CD4-positive, alpha-beta T cell (primary cell): ENCODE data around the gene ST6GAL1. TPM values are rescaled to one million over a fixed set of nuclear protein-coding genes. Genes with fewer than 3 reads are reported as not detected.

Source experiments
- ATAC-seq: fragments of 200-7000 bp; cut with Tn5 transposase; one replicate; pipeline ENCODE4 v1.10.0; 2022; ENCODE audit warnings: mild to moderate bottlenecking; ENCODE audit not compliant: poor library complexity
- CTCF ChIA-PET: fragments of 350-600 bp; sonication (Branson Sonifier 250); formaldehyde crosslinking; loops from one replicate; lab custom pipeline; 2021; ENCODE audit warnings: antibody characterized with exemption, inconsistent platforms; lab: Charles Lee
- POLR2A ChIA-PET: fragments of 350-600 bp; sonication (Branson Sonifier 250); formaldehyde crosslinking; loops from one replicate; lab custom pipeline; 2021; ENCODE audit warnings: antibody characterized with exemption, inconsistent platforms; lab: Charles Lee
- DNase-seq, 14 experiments: peaks; one replicate each; pipeline ENCODE4 v3.0.0-alpha.2; 2013 to 2020; ENCODE audit warnings: mixed read lengths in 2 of 14
- H3K27ac ChIP-seq, 2 donors: one replicate each; pipeline versions ENCODE4 v1.5.1 to v1.7.0; 2013; ENCODE audit warnings: low read length in 2 of 2, low read depth in 1 of 2, mild to moderate bottlenecking in 1 of 2
- H3K27me3 ChIP-seq, 2 experiments: 1 replicate in 1 of 2; 2 replicates in 1 of 2; pipeline versions ENCODE4 v1.6.1 to v1.7.0; 2013; ENCODE audit warnings: low read length in 2 of 2, control low read depth in 1 of 2, mild to moderate bottlenecking in 1 of 2, moderate library complexity in 1 of 2; ENCODE audit not compliant: insufficient read depth in 2 of 2, control insufficient read depth in 1 of 2
- H3K36me3 ChIP-seq: one replicate; pipeline ENCODE4 v1.6.1; 2013; ENCODE audit warnings: low read length, control low read depth; ENCODE audit not compliant: insufficient read depth
- H3K4me1 ChIP-seq: one replicate; pipeline ENCODE4 v1.6.1; 2013; ENCODE audit warnings: low read length, control low read depth; ENCODE audit not compliant: insufficient read depth
- H3K4me3 ChIP-seq: one replicate; pipeline ENCODE4 v1.5.1; 2013; ENCODE audit warnings: mild to moderate bottlenecking, low read length, moderate library complexity
- H3K9me3 ChIP-seq, 2 experiments: 1 replicate in 1 of 2; 2 replicates in 1 of 2; pipeline versions ENCODE4 v1.6.1 to v1.7.0; 2013; ENCODE audit warnings: low read length in 2 of 2, mild to moderate bottlenecking in 2 of 2, control low read depth in 1 of 2, moderate library complexity in 1 of 2; ENCODE audit not compliant: control insufficient read depth in 1 of 2, insufficient read depth in 1 of 2
- H3K27ac Mint-ChIP-seq: one replicate; pipeline ENCODE4 v1.8.0; 2020; ENCODE audit warnings: mixed read lengths
- H3K27me3 Mint-ChIP-seq: one replicate; pipeline ENCODE4 v1.8.0; 2021; ENCODE audit warnings: mixed read lengths
- H3K36me3 Mint-ChIP-seq: one replicate; pipeline ENCODE4 v1.8.0; 2021; ENCODE audit warnings: low read depth, mixed read lengths
- H3K4me1 Mint-ChIP-seq: one replicate; pipeline ENCODE4 v1.8.0; 2021; ENCODE audit warnings: low read depth, mixed read lengths
- H3K4me3 Mint-ChIP-seq: one replicate; pipeline ENCODE4 v1.8.0; 2020; ENCODE audit warnings: mild to moderate bottlenecking, mixed read lengths
- H3K9me3 Mint-ChIP-seq: one replicate; pipeline ENCODE4 v1.8.0; 2020; ENCODE audit warnings: mixed read lengths
- CTCF ChIP-seq: fragments of 200-600 bp; IDR thresholded peaks from one replicate; pipeline ENCODE4 v1.8.0; 2022; ENCODE audit warnings: antibody characterized with exemption, mild to moderate bottlenecking
- intact Hi-C, 2 experiments: fragments of 100-400 bp; cut with DNase I in 1 of 2; cut with micrococcal nuclease in 1 of 2; formaldehyde crosslinking; loops; one replicate each; pipeline versions ENCODE4 v1.15.1 to v1.9.0; 2023 to 2025; cut with DNase I, micrococcal nuclease
- total RNA-seq, 174 experiments: library from RNA in 2 of 174; stranded (reverse) in 2 of 174; gene quantifications; one replicate each; pipeline ENCODE4 v1.2.3 and lab custom pipeline; 2021 to 2026

The ST6GAL1 gene
- total RNA-seq, 2 experiments from 2014 or later: 27.6 to 29.1 TPM

GRCh38 chr3:186985661-186986364, 55.5 kb downstream of the ST6GAL1 start:
- peaks cover 62% of the 10 kb centered on the region for H3K36me3 ChIP-seq
- H3K4me3 Mint-ChIP-seq: no peak overlapping the region
- ChIA-PET POLR2A (no interaction called here), CTCF (no interaction called here)
- H3K4me3 ChIP-seq: no peak overlapping the region
- no peak overlapping the region for H3K27ac ChIP-seq
- H3K36me3 Mint-ChIP-seq: peaks cover 68% of the 10 kb centered on the region
- intact Hi-C loops: no loop called here
- DNase-seq (peak in 2 of 14 experiments; percentile 28 to 36), ATAC-seq (no peak)
- H3K4me1 Mint-ChIP-seq: peaks cover 50% of the 10 kb centered on the region
- no peak for TF ChIP-seq CTCF
- no peaks in the 10 kb centered on the region for H3K27me3 ChIP-seq
- no peaks in the 10 kb centered on the region for H3K9me3 ChIP-seq
- H3K27ac Mint-ChIP-seq: no peak overlapping the region
- no peaks in the 10 kb centered on the region for H3K9me3 Mint-ChIP-seq
- no peaks in the 10 kb centered on the region for H3K27me3 Mint-ChIP-seq
- H3K4me1 ChIP-seq: peaks cover 5% of the 10 kb centered on the region

GRCh38 chr3:186986406-186986805, 56.1 kb downstream of the ST6GAL1 start:
- no peaks in the 10 kb centered on the region for H3K27me3 Mint-ChIP-seq
- CTCF ChIA-PET: no interaction called here
- no peak overlapping the region for H3K4me3 Mint-ChIP-seq
- no peak for TF ChIP-seq CTCF
- POLR2A ChIA-PET: no interaction called here
- DNase-seq (no peak), ATAC-seq (no peak)
- peak overlapping the region in 1 of 2 donors; percentile 1 for H3K27ac ChIP-seq
- intact Hi-C loops: no loop called here
- H3K9me3 ChIP-seq: no peaks in the 10 kb centered on the region
- H3K27ac Mint-ChIP-seq: peak overlapping the region; percentile 12
- peaks cover 50% of the 10 kb centered on the region for H3K4me1 Mint-ChIP-seq
- H3K4me1 ChIP-seq: peaks cover 6% of the 10 kb centered on the region
- no peaks in the 10 kb centered on the region for H3K27me3 ChIP-seq
- no peak overlapping the region for H3K4me3 ChIP-seq
- H3K36me3 ChIP-seq: peaks cover 62% of the 10 kb centered on the region
- peaks cover 68% of the 10 kb centered on the region for H3K36me3 Mint-ChIP-seq
- H3K9me3 Mint-ChIP-seq: no peaks in the 10 kb centered on the region

- no peak for ATAC-seq
- POLR2A ChIA-PET: no interaction called here
- peak overlapping the region in 1 of 2 donors; percentile 1 for H3K27ac ChIP-seq
- no peaks in the 10 kb centered on the region for H3K9me3 Mint-ChIP-seq
- H3K4me1 ChIP-seq: peaks cover 10% of the 10 kb centered on the region
- H3K4me3 ChIP-seq: no peak overlapping the region
- peaks cover 52% of the 10 kb centered on the region for H3K4me1 Mint-ChIP-seq
- H3K36me3 Mint-ChIP-seq: peaks cover 68% of the 10 kb centered on the region
- H3K9me3 ChIP-seq: no peaks in the 10 kb centered on the region
- no peak for DNase-seq
- no peaks in the 10 kb centered on the region for H3K27me3 Mint-ChIP-seq
- peaks cover 63% of the 10 kb centered on the region for H3K36me3 ChIP-seq
- no peak overlapping the region for H3K4me3 Mint-ChIP-seq
- H3K27me3 ChIP-seq: no peaks in the 10 kb centered on the region
- intact Hi-C loops: no loop called here
- peak overlapping the region; percentile 12 for H3K27ac Mint-ChIP-seq
- CTCF ChIA-PET: no interaction called here
- no peak for TF ChIP-seq CTCF
Observed at GRCh38 chr3:186986816-186987215, 56.5 kb downstream of the ST6GAL1 start.
